Measurements from ENCODE around the gene CRACR2B.
A peak's percentile ranks its signal among the peaks of the same experiment; 100 is the strongest.

The CRACR2B gene

DNA sequence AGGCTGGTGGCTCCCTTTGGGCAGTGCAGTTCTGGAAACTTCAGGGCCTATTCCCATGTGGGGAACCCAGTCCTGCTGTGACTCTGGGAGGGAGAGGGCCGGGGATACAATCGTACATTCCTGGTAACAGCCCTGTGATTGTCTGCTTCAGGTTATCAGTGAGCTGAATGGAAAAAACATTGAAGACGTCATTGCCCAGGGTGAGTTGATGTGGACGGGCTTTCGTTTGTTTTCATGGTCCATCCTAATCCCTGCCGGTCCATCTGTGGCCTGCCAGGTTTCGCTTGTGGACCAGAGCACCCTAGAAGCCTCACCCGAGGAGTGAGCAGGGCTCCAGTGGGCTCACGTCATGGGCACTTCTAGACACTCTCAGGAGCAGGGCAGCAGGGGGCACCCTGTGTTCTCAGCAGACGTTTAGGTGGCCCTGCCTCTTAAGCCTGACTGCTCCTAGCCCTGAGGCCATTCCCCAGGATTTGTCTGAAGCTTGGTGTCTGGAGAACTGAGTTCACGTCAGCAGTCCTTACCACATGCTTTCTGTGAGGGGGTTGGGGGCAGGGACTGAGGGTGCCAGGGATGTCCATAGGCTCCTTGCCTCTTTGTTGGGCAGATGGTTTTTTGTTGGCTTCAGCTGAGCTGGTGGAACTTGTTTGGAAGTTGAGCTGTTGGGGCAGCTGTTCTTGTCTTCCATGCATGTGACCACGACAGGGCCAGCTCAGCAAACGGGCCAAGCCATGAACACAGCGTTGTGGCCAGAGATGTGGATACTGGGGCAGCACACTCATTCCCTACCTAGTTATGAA, 16.1 kb upstream of the CRACR2B start:
- peak; percentile 33 for DNase-seq (ENCODE audit: low read depth)

DNA sequence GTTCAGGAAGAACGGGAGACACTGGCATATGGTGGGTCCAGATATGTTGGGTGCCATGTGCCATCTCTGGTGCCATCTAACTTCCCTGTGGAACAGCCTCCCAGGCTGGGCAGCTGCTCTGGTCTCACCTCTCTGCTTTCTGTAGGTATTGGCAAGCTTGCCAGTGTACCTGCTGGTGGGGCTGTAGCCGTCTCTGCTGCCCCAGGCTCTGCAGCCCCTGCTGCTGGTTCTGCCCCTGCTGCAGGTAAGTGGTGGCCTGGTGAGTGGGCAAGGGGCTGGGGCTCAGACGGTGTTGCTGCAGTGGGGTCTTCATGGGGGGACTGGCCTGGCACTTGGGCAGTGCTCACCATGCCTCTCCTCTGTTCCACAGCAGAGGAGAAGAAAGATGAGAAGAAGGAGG, 15.3 kb upstream of the CRACR2B start:
- no peak for DNase-seq (ENCODE audit: low read depth)

DNA sequence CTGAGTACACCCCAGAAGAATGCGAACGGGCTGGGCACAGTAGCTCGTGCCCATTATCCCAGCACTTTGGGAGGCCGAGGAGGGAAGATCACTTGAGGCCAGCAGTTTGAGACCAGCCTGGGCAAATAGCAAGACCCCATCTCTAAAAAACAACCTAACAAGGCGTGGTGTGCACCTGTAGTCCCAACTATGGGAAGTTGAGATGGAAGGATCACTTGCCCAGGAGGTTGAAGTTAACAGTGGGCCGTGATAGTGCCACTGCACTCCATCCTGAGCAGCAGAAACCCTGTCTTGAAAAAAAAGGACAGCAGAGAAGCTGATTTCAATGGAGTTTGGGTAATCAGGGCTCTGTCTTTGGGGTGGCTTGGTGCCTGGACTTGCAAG, 14.7 kb upstream of the CRACR2B start:
- DNase-seq (ENCODE audit: low read depth), result no peak

- DNase-seq (ENCODE audit: low read depth), result no peak
Observed at GRCh38 chr11:813456-814096, 14.1 kb upstream of the CRACR2B start.

GRCh38 chr11:815675-816432, 11.9 kb upstream of the CRACR2B start:
- DNase-seq (ENCODE audit: low read depth), result no peak

- DNase-seq (ENCODE audit: low read depth), result no peak
Observed at GRCh38 chr11:816433-816779, 11.3 kb upstream of the CRACR2B start.

DNA sequence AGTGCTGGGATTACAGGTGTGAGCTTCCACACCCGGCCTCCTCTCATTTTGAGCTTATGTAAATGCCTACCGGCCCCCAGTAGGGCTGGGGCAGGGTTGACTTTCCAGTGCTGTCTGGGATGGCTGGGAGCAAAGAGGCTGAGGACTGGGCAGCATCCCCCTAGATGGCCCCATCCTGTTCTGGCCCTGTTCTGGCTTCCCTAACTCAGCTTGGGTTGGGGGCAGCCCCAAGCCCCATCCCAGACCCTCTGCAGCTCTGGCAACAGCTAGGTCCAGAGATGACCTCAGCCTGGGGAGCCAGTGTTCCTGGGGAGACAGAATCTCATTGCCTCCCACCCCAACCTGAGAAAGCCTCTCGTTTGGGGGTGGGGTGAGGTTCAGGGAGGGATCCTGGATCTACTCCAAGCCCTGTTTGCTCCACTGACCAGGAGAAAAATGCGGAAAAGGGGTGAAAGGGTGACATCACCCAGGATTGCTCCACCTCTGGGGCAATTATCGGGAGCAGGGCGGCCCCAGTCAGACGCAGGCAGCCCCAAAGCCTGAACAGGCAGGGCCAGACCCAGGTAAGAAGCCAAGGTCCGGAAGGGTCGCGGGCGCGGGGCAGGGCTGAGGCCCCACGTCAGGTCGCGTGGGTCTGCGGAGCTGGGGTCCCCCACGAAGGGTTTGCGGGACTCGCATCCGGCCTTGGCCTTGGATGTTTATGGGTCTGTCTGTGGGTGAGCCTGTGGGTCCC, 9.2 kb upstream of the CRACR2B start, which contains the start of gene PNPLA2:
TSS of gene PNPLA2 (plus strand) at position 519 of the 733 bp plus-strand sequence. CDS start 805 bp downstream, outside the sequence.
- peak; percentile 57 for DNase-seq (ENCODE audit: low read depth)

DNA sequence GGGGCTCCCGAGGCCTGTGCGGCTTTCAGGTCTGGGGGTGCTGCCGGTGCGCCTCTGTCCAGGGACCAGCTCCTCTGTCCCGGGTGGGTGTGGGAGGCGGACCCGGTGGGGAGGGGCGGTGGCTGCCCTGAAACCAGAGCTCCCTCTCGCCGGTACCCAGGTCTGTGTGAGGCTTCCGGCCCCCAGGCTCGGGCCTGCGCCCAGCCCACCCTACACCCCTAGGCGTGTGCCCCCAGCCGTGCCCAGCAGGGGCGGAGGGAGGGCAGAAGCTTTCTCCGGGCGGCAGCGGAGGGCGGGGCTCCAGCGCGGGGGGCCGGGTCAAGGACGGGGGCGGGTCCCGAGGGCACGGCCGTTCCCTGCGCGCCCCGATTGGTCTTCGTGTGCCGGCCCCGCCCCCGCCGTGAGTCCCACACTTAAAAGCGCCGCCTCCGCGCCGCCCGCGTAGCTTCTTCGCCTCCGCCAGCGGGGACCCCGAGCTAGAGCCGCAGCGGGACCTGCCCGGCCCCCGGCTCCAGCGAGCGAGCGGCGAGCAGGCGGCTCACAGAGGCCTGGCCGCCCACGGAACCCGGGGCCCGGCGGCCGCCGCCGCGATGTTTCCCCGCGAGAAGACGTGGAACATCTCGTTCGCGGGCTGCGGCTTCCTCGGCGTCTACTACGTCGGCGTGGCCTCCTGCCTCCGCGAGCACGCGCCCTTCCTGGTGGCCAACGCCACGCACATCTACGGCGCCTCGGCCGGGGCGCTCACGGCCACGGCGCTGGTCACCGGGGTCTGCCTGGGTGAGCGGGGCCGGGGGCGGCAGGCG, 8.4 kb upstream of the CRACR2B start:
- peak; percentile 92 for DNase-seq (ENCODE audit: low read depth)

- peak; percentile 91 for DNase-seq (ENCODE audit: low read depth)
Observed at GRCh38 chr11:819943-820649, 7.6 kb upstream of the CRACR2B start.

GRCh38 chr11:820655-821511, 6.8 kb upstream of the CRACR2B start:
- peak; percentile 65 for DNase-seq (ENCODE audit: low read depth)

DNA sequence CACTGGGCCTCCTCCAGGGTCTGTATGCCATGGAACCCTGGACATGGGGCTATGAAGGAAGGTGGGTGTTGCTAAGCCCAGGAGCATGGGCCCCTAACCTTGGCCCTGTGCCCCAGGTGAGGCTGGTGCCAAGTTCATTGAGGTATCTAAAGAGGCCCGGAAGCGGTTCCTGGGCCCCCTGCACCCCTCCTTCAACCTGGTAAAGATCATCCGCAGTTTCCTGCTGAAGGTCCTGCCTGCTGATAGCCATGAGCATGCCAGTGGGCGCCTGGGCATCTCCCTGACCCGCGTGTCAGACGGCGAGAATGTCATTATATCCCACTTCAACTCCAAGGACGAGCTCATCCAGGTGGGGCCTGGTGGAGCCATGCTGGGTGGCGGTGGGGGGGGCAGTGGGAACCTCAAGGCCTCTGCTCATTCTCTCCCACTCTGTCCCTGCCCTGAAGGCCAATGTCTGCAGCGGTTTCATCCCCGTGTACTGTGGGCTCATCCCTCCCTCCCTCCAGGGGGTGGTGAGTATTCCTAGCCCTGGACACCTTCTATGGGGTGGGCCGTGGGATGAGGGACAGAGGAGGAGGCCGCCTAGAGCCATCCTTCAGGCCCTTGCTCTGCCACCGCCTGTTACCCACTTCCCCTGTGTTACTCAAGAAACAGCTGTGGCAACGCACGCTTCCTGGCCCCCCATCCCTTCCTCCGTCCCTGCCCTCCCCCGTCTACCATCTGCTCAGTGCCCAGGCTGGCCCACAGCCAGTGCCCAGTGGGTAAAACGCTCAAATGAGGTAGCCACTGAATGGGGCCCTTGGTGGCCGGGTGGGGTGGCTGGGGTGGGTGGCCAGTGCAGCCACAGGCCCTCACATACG, 6.0 kb upstream of the CRACR2B start:
- no peak for DNase-seq (ENCODE audit: low read depth)

DNA sequence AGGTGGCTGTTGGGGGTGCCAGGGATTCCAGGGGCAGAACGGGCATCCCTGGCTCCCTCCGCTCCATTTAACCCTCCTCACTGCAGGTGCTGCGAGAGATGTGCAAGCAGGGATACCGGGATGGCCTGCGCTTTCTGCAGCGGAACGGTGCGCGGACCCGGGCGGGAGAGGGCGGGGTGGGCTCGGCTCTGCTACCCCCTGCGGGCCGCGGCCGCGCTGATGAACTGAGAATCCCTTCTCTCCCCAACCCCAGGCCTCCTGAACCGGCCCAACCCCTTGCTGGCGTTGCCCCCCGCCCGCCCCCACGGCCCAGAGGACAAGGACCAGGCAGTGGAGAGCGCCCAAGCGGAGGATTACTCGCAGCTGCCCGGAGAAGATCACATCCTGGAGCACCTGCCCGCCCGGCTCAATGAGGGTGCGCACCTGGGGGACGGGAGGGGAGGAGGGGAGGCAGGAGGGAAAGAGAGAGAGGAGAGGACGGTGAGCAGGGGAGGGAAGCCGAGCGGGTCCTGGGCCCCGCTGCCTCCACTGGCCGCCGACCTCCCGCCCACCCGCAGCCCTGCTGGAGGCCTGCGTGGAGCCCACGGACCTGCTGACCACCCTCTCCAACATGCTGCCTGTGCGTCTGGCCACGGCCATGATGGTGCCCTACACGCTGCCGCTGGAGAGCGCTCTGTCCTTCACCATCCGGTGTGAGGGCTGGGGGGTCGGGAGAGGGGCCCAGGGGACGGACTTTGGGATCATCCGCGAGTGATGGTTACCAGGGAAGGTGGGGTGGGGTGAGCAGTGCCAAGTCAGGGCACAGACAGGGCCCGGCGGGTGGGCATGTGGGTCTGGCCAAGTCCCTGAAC, 4.1 kb upstream of the CRACR2B start:
- no peak for DNase-seq (ENCODE audit: low read depth)

- no peak for DNase-seq (ENCODE audit: low read depth)
Observed at GRCh38 chr11:824292-824880, 3.3 kb upstream of the CRACR2B start.

DNA sequence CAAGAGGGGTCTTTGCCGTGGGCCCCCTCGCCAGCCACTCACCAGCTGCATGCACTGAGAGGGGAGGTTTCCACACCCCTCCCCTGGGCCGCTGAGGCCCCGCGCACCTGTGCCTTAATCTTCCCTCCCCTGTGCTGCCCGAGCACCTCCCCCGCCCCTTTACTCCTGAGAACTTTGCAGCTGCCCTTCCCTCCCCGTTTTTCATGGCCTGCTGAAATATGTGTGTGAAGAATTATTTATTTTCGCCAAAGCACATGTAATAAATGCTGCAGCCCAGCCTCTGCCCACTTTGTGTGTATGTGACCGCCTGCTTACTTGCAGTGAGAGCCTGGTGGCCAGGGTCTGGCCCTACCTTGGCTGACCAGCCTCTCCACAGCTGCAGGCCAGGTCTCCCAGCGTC, 2.8 kb upstream of the CRACR2B start:
- no peak for DNase-seq (ENCODE audit: low read depth)

- no peak for DNase-seq (ENCODE audit: low read depth)
Observed at GRCh38 chr11:825366-826226, 2.1 kb upstream of the CRACR2B start.

GRCh38 chr11:826227-826621, 1.5 kb upstream of the CRACR2B start:
- no peak for DNase-seq (ENCODE audit: low read depth)

- DNase-seq (ENCODE audit: low read depth), result no peak
Observed at GRCh38 chr11:826836-827145, 928 bp upstream of the CRACR2B start.

All from ELR (cell line).